Stomach (tissue), 9 donors: Measurements from ENCODE around the gene BBS9. TPM values are rescaled to one million over a fixed set of nuclear protein-coding genes. Genes with fewer than 3 reads are reported as not detected.

Experiments
- DNase-seq, 2 donors: peaks; one replicate each; pipeline versions ENCODE4 v3.0.0 to v3.0.0-alpha.2; 2013 to 2019
- H3K27ac ChIP-seq, 5 donors: fragments of 200-600 bp in 4 of 5; sonication (generic) in 4 of 5; one replicate each; pipeline ENCODE4 v1.5.1; 2013 to 2019; ENCODE audit warnings: mild to moderate bottlenecking in 1 of 5, moderate library complexity in 1 of 5
- H3K27me3 ChIP-seq, 3 donors: fragments of 200-600 bp; sonication (generic); one replicate each; pipeline ENCODE4 v1.5.1; 2017 to 2019; ENCODE audit warnings: mixed run types in 1 of 3
- H3K36me3 ChIP-seq, 4 donors: fragments of 200-600 bp; sonication (generic); 1 replicate in 3 of 4; 2 replicates in 1 of 4; pipeline ENCODE4 v1.5.1; 2016 to 2019
- H3K4me1 ChIP-seq, 4 donors: fragments of 200-600 bp; sonication (generic); one replicate each; pipeline ENCODE4 v1.5.1; 2016 to 2019
- H3K4me3 ChIP-seq, 4 donors: fragments of 200-600 bp; sonication (generic) in 3 of 4; one replicate each; pipeline ENCODE4 v1.5.1; 2016 to 2019; ENCODE audit warnings: mild to moderate bottlenecking in 1 of 4
- H3K9me3 ChIP-seq, 4 donors: fragments of 200-600 bp; sonication (generic); one replicate each; pipeline ENCODE4 v1.5.1; 2016 to 2019
- CTCF ChIP-seq, 7 experiments: fragments of 450-650 bp in 4 of 7; fragments of 200-600 bp in 3 of 7; sonication (generic) in 3 of 7; IDR thresholded peaks; one replicate each; pipeline ENCODE4 v1.5.1; 2016 to 2019; ENCODE audit warnings: antibody characterized with exemption in 7 of 7, control low read depth in 2 of 7, mild to moderate bottlenecking in 1 of 7
- EP300 ChIP-seq: sonication (generic); formaldehyde crosslinking; IDR thresholded peaks from one replicate; pipeline ENCODE4 v1.6.1; 2017; ENCODE audit warnings: antibody characterized with exemption
- POLR2A ChIP-seq, 4 donors: fragments of 450-650 bp; IDR thresholded peaks; one replicate each; pipeline ENCODE4 v1.6.1; 2016; ENCODE audit warnings: antibody characterized with exemption in 4 of 4, control low read depth in 2 of 4, mild to moderate bottlenecking in 1 of 4, moderate library complexity in 1 of 4
- POLR2AphosphoS5 ChIP-seq, 3 donors: sonication (generic); formaldehyde crosslinking; IDR thresholded peaks; one replicate each; pipeline ENCODE4 v1.6.1; 2016; ENCODE audit warnings: antibody characterized with exemption in 3 of 3
- WGBS, 5 donors: extraction: QIAGEN DNeasy Blood & Tissue Kit in 3 of 5; methylation state at CpG; one replicate each; pipeline versions ENCODE4 v1.1.5 to v1.1.7; 2013 to 2018; 5-methylcytosine and 5-hydroxymethylcytosine counted together
- intact Hi-C: fragments of 100-400 bp; cut with DNase I; formaldehyde crosslinking; loops from one replicate; pipeline ENCODE4 v1.15.1; 2023; ENCODE audit warnings: low total_unique reads
- polyA plus RNA-seq, 3 donors: library from polyadenylated mRNA; stranded (reverse); fragments of 200-250 nt; gene quantifications; one replicate each; pipeline ENCODE4 v1.2.3, GENCODE V29; 2013
- small RNA-seq, 4 donors: library from RNA; depleted of rRNA; stranded (forward); fragments of <200 nt; gene quantifications; one replicate each; pipeline ENCODE3, GENCODE V24; 2016
- total RNA-seq, 5 donors: library from RNA; depleted of rRNA; stranded (reverse); fragments of >200 nt; gene quantifications; one replicate each; pipeline versions ENCODE4 v1.1.0 to v1.2.3, GENCODE V29; 2014 to 2016
- donor health status: healthy with polysubstance abuse.
- donor health status: Bipolar disorder and iron deficiency.
- donor health status: healthy.

The BBS9 gene
- total and polyA plus RNA-seq, 8 donors, result 3.2 to 43.9 (median 5.9) TPM

- no peaks in the 10 kb centered on the region for H3K9me3 ChIP-seq
- H3K4me3 ChIP-seq, result no peak overlapping the region
- no peak overlapping the region for H3K27ac ChIP-seq
- no peaks in the 10 kb centered on the region for H3K27me3 ChIP-seq
- TF ChIP-seq CTCF (IDR thresholded peaks at IDR 0.05) (no peak), EP300 (no peak), POLR2A (IDR thresholded peaks at IDR 0.05) (no peak), POLR2AphosphoS5 (IDR thresholded peaks at IDR 0.05) (no peak)
- no peak for DNase-seq
- 79 to 89% (median 87%) methylated on average over 7 of the region's 7 CpGs for WGBS, 5 donors
- intact Hi-C loops, result no loop called here
- peaks cover 0 to 4% (median 0%) of the 10 kb centered on the region in 4 donors for H3K4me1 ChIP-seq
- H3K36me3 ChIP-seq, result peaks cover 0 to 5% (median 0%) of the 10 kb centered on the region in 4 donors
Observed at GRCh38 chr7:33649476-33650441, 520.4 kb downstream of the BBS9 start.

GRCh38 chr7:33650828-33651227 is 521.5 kb downstream of the BBS9 start:
- TF ChIP-seq CTCF (IDR thresholded peaks at IDR 0.05), result no peak
- TF ChIP-seq POLR2AphosphoS5 (IDR thresholded peaks at IDR 0.05), result no peak
- TF ChIP-seq EP300, result no peak
- no peak for TF ChIP-seq POLR2A (IDR thresholded peaks at IDR 0.05)
- H3K9me3 ChIP-seq, result no peaks in the 10 kb centered on the region
- peaks cover 0 to 5% (median 0%) of the 10 kb centered on the region in 4 donors for H3K36me3 ChIP-seq
- no peak overlapping the region for H3K27ac ChIP-seq
- H3K4me3 ChIP-seq, result no peak overlapping the region
- intact Hi-C loops, result no loop called here
- no peaks in the 10 kb centered on the region for H3K27me3 ChIP-seq
- peaks cover 0 to 4% (median 0%) of the 10 kb centered on the region in 4 donors for H3K4me1 ChIP-seq
- no peak for DNase-seq
- WGBS, 5 donors, result 93 to 97% (median 95%) methylated on average over 3 of the region's 3 CpGs

- Histone ChIP-seq H3K27me3 (no peaks in the 10 kb centered on the region), H3K36me3 (peaks cover 0 to 2% (median 0%) of the 10 kb centered on the region in 4 donors), H3K4me3 (no peak overlapping the region), H3K27ac (no peak overlapping the region), H3K9me3 (no peaks in the 10 kb centered on the region), H3K4me1 (peaks cover 0 to 4% (median 0%) of the 10 kb centered on the region in 4 donors)
- WGBS, 5 donors, result 61 to 87% (median 72%) methylated on average over 3 of the region's 3 CpGs
- DNase-seq, result no peak
- no peak for TF ChIP-seq POLR2AphosphoS5 (IDR thresholded peaks at IDR 0.05)
- TF ChIP-seq EP300, result no peak
- no peak for TF ChIP-seq POLR2A (IDR thresholded peaks at IDR 0.05)
- intact Hi-C loops, result no loop called here
Observed at GRCh38 chr7:33651998-33652515, 522.7 kb downstream of the BBS9 start.

GRCh38 chr7:33654676-33655075 is 525.3 kb downstream of the BBS9 start:
- Histone ChIP-seq H3K4me3 (no peak overlapping the region), H3K4me1 (peaks cover 0 to 4% (median 0%) of the 10 kb centered on the region in 4 donors), H3K36me3 (no peaks in the 10 kb centered on the region), H3K27me3 (no peaks in the 10 kb centered on the region), H3K27ac (no peak overlapping the region), H3K9me3 (no peaks in the 10 kb centered on the region)
- intact Hi-C loops, result no loop called here
- TF ChIP-seq POLR2AphosphoS5 (IDR thresholded peaks at IDR 0.05) (no peak), CTCF (IDR thresholded peaks at IDR 0.05) (no peak), EP300 (no peak), POLR2A (IDR thresholded peaks at IDR 0.05) (no peak)
- 87 to 95% (median 93%) methylated on average over 5 of the region's 5 CpGs for WGBS, 5 donors
- no peak for DNase-seq

Small RNAs within 50 kb of the gene (small RNA-seq; reads per million reads assigned to genes)
- gene AC007312.1, result 0 reads per million in 4 donors
- 0 reads per million in 4 donors for gene AC074338.1
- 0 to 0.23 (median 0.11) reads per million in 4 donors for gene RNA5SP229

Other genes with a start within 250 kb of the BBS9 start
- 10 to 100 TPM in 4 of 5 donors, 1 to 10 TPM in 1; 9.0 to 90.3 (median 21.9) TPM for gene KBTBD2, start 237.8 kb upstream of the BBS9 start, total RNA-seq
- gene KBTBD2, start 237.8 kb upstream of the BBS9 start, polyA plus RNA-seq, result 10 to 100 TPM in 2 of 3 donors, 1 to 10 TPM in 1; 9.9 to 13.9 (median 11.8) TPM
- 100 to 1,000 TPM; 120 to 869 (median 168) TPM for gene FKBP9, start 172.1 kb upstream of the BBS9 start, total RNA-seq
- 10 to 100 TPM; 11.3 to 22.8 (median 18.2) TPM for gene FKBP9, start 172.1 kb upstream of the BBS9 start, polyA plus RNA-seq
- 10 to 100 TPM in 3 of 5 donors, 1 to 10 TPM in 2; 1.2 to 98.0 (median 14.7) TPM for gene NT5C3A, start 66.8 kb upstream of the BBS9 start, total RNA-seq
- 10 to 100 TPM; 20.1 to 66.7 (median 20.7) TPM for gene NT5C3A, start 66.8 kb upstream of the BBS9 start, polyA plus RNA-seq
- 10 to 100 TPM in 1 of 5 donors, 1 to 10 TPM in 3, not detected in 1; 2.2 to 13.9 (median 5.0) TPM for gene RP9, start 20.2 kb upstream of the BBS9 start, total RNA-seq
- gene RP9, start 20.2 kb upstream of the BBS9 start, polyA plus RNA-seq, result 10 to 100 TPM; 11.1 to 80.0 (median 15.4) TPM